ENCODE measurements around the gene WDR64. TPM values are rescaled to one million over a fixed set of nuclear protein-coding genes. Genes with fewer than 3 reads are reported as not detected.
A peak's percentile ranks its signal among the peaks of the same experiment; 100 is the strongest.

The WDR64 gene
- total RNA-seq, result not detected
- long read RNA-seq, result 0 reads

GRCh38 chr1:241652012-241652411, at the start of gene WDR64:
Gene WDR64 (plus strand): TSS chr1:241652281. CDS start chr1:241652485, 204 bp downstream.
- ATAC-seq, result no peak
- intact Hi-C loops (cut with micrococcal nuclease), result no loop called here
- no peak for DNase-seq

- DNase-seq (no peak), ATAC-seq (no peak)
- intact Hi-C loops (cut with micrococcal nuclease), result no loop called here
Measured at GRCh38 chr1:241603731-241604245, 48.3 kb upstream of the WDR64 start.

GRCh38 chr1:241605146-241605805, 46.8 kb upstream of the WDR64 start:
- ATAC-seq (no peak), DNase-seq (no peak)
- intact Hi-C loops (cut with micrococcal nuclease), result no loop called here

GRCh38 chr1:241606544-241606943, 45.5 kb upstream of the WDR64 start:
- ATAC-seq (no peak), DNase-seq (no peak)
- intact Hi-C loops (cut with micrococcal nuclease), result no loop called here

GRCh38 chr1:241607497-241607896, 44.6 kb upstream of the WDR64 start:
- intact Hi-C loops (cut with micrococcal nuclease), result no loop called here
- no peak for DNase-seq
- no peak for ATAC-seq

GRCh38 chr1:241608379-241609033, 43.6 kb upstream of the WDR64 start:
- DNase-seq (no peak), ATAC-seq (no peak)
- intact Hi-C loops (cut with micrococcal nuclease), result no loop called here

GRCh38 chr1:241610056-241610815, 41.8 kb upstream of the WDR64 start:
- ATAC-seq, result peak; percentile 85
- no peak for DNase-seq
- intact Hi-C loops (cut with micrococcal nuclease), result loop anchor here (10.0 kb wide), 1 partner anchor 235 kb away; the partner anchor contains the start of gene EXO1

GRCh38 chr1:241611063-241611462, 41.0 kb upstream of the WDR64 start:
- ATAC-seq (peak; percentile 91), DNase-seq (no peak)
- intact Hi-C loops (cut with micrococcal nuclease), result loop anchor here (10.0 kb wide), 1 partner anchor 234 kb away; the partner anchor contains the start of gene EXO1

GRCh38 chr1:241611736-241612135, 40.3 kb upstream of the WDR64 start:
- intact Hi-C loops (cut with micrococcal nuclease), result loop anchor here (10.0 kb wide), 1 partner anchor 233 kb away; the partner anchor contains the start of gene EXO1
- DNase-seq (no peak), ATAC-seq (no peak)

GRCh38 chr1:241612533-241613477, 39.3 kb upstream of the WDR64 start:
- no peak for ATAC-seq
- DNase-seq, result no peak
- intact Hi-C loops (cut with micrococcal nuclease), result loop anchor here (10.0 kb wide), 1 partner anchor 232 kb away; the partner anchor contains the start of gene EXO1

GRCh38 chr1:241614144-241614543, 37.9 kb upstream of the WDR64 start:
- intact Hi-C loops (cut with micrococcal nuclease), result loop anchor here (10.0 kb wide), 1 partner anchor 231 kb away; the partner anchor contains the start of gene EXO1

GRCh38 chr1:241614572-241614971, 37.5 kb upstream of the WDR64 start:
- intact Hi-C loops (cut with micrococcal nuclease), result loop anchor here (10.0 kb wide), 1 partner anchor 230 kb away; the partner anchor contains the start of gene EXO1
- ATAC-seq, result no peak

More at GRCh38 chr1:241614144-241614543, 37.9 kb upstream of the WDR64 start:
- ATAC-seq, result no peak
- DNase-seq, result no peak

GRCh38 chr1:241615043-241615974, 36.8 kb upstream of the WDR64 start:
- no peak for DNase-seq
- ATAC-seq, result no peak
- intact Hi-C loops (cut with micrococcal nuclease), result loop anchor here (10.0 kb wide), 1 partner anchor 229 kb away; the partner anchor contains the start of gene EXO1

More at GRCh38 chr1:241614572-241614971, 37.5 kb upstream of the WDR64 start:
- no peak for DNase-seq

GRCh38 chr1:241617426-241617825, 34.7 kb upstream of the WDR64 start:
- DNase-seq, result no peak
- intact Hi-C loops (cut with micrococcal nuclease), result loop anchor here (10.0 kb wide), 1 partner anchor 227 kb away; the partner anchor contains the start of gene EXO1

GRCh38 chr1:241622669-241623068, 29.4 kb upstream of the WDR64 start:
- no peak for DNase-seq
- peak; percentile 47 for ATAC-seq
- intact Hi-C loops (cut with micrococcal nuclease), result no loop called here

More at GRCh38 chr1:241617426-241617825, 34.7 kb upstream of the WDR64 start:
- ATAC-seq, result no peak

GRCh38 chr1:241624935-241625334, 27.1 kb upstream of the WDR64 start:
- DNase-seq, result no peak
- no peak for ATAC-seq
- intact Hi-C loops (cut with micrococcal nuclease), result no loop called here

All from left ventricle myocardium superior (tissue), 1 donor.